AG10803 (cell line): ENCODE data around the gene ALX4.
A peak's percentile ranks its signal among the peaks of the same experiment; 100 is the strongest.

Source experiments
- DNase-seq: peaks from one replicate; pipeline ENCODE4 v3.0.0; 2010; ENCODE audit warnings: low read depth
- H3K4me3 ChIP-seq: 2 replicates; pipeline ENCODE4 v1.5.1; 2011; ENCODE audit warnings: mild to moderate bottlenecking, low read length, control low read depth
- TF ChIP-seq, protein P1 (sequence below): conservative IDR thresholded peaks from 2 replicates; pipeline ENCODE4 v1.5.1; 2011; ENCODE audit warnings: mild to moderate bottlenecking, low read length, control low read depth, inconsistent platforms

ALX4 gene

GRCh38 chr11:44310206-44310462 lies 195 bp upstream of the ALX4 start:
- no peak overlapping the region; the same call in none of the 2 replicates for H3K4me3 ChIP-seq
- TF ChIP-seq, protein P1, sequence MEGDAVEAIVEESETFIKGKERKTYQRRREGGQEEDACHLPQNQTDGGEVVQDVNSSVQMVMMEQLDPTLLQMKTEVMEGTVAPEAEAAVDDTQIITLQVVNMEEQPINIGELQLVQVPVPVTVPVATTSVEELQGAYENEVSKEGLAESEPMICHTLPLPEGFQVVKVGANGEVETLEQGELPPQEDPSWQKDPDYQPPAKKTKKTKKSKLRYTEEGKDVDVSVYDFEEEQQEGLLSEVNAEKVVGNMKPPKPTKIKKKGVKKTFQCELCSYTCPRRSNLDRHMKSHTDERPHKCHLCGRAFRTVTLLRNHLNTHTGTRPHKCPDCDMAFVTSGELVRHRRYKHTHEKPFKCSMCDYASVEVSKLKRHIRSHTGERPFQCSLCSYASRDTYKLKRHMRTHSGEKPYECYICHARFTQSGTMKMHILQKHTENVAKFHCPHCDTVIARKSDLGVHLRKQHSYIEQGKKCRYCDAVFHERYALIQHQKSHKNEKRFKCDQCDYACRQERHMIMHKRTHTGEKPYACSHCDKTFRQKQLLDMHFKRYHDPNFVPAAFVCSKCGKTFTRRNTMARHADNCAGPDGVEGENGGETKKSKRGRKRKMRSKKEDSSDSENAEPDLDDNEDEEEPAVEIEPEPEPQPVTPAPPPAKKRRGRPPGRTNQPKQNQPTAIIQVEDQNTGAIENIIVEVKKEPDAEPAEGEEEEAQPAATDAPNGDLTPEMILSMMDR = no peak
- DNase-seq = no peak

GRCh38 chr11:44308923-44309477 lies 939 bp downstream of the ALX4 start:
- peak; percentile 25 for DNase-seq
- TF ChIP-seq, protein P1 = no peak
- peak overlapping the region; percentile 45 for H3K4me3 ChIP-seq

GRCh38 chr11:44308256-44308922 lies 1.6 kb downstream of the ALX4 start:
- TF ChIP-seq, protein P1 = no peak
- DNase-seq = no peak
- no peak overlapping the region for H3K4me3 ChIP-seq

- TF ChIP-seq, protein P1 = no peak
- no peak overlapping the region for H3K4me3 ChIP-seq
- DNase-seq = no peak
Observed at GRCh38 chr11:44307340-44308099, 2.4 kb downstream of the ALX4 start.

GRCh38 chr11:44306918-44307244 lies 3.1 kb downstream of the ALX4 start:
- no peak overlapping the region for H3K4me3 ChIP-seq
- DNase-seq = no peak

GRCh38 chr11:44306052-44306917 lies 3.7 kb downstream of the ALX4 start:
- peak overlapping the region; percentile 52 for H3K4me3 ChIP-seq
- DNase-seq = no peak
- TF ChIP-seq, protein P1 = no peak

More at GRCh38 chr11:44306918-44307244, 3.1 kb downstream of the ALX4 start:
- TF ChIP-seq, protein P1 = no peak
